ENCODE results near the gene FRAS1.
"Not testable (repeated sequence)": the region's sequence is repeated elsewhere in the genome, so short reads cannot be mapped to it uniquely, and the experiment has no call there.

Gene FRAS1

GRCh38 chr4:78496021-78496643 is 439.0 kb downstream of the FRAS1 start:
- no peak for TF ChIP-seq CTCF (conservative IDR thresholded peaks at IDR 0.05; ENCODE audit: low read depth, low read length)
- no peak overlapping the region for H3K4me3 ChIP-seq (ENCODE audit: low read depth, low read length)
- DNase-seq (ENCODE audit: low read depth), result peak; percentile 53

DNA sequence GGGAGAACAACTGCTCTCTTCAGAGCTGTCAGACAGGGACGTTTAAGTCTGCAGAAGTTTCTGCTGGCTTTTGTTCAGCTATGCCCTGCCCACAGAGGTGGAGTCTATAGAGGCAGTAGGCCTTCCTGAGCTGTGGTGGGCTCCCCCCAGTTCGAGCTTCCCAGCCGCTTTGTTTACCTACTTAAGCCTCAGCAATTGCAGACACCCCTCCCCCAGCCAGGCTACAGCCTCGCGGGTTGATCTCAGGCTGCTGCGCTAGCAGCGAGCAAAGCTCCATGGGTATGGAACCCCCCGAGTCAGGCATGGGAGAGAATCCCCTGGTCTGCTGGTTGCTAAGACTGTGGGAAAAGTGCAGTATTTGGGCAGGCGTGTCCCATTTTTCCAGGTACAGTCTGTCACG is 449.1 kb downstream of the FRAS1 start:
- not testable (repeated sequence) for H3K4me3 ChIP-seq (ENCODE audit: low read depth, low read length); DNase-seq (ENCODE audit: low read depth)

GRCh38 chr4:78509043-78509442 is 451.9 kb downstream of the FRAS1 start:
- no peak overlapping the region for H3K4me3 ChIP-seq (ENCODE audit: low read depth, low read length)
- DNase-seq (ENCODE audit: low read depth), result no peak
- no peak for TF ChIP-seq CTCF (conservative IDR thresholded peaks at IDR 0.05; ENCODE audit: low read depth, low read length)

DNA sequence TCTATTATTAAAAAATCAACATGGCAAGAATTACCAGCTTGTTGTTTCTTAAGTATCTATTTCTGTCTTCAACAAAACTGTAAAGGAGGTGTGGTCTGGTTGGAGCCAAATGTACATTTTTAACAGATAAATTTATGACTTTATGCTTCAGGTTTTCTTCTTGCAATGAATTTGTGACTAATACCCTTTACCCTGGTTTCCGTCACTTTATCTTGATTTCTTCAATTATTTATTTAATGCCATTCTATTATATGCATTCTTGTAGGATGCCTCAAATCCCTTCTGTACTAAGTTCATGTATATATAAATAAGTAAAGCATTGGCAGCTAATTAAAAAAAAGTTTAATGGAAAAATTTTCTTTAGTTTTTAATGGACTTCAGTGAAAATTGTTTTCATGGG is 453.0 kb downstream of the FRAS1 start:
- no peak for TF ChIP-seq CTCF (conservative IDR thresholded peaks at IDR 0.05; ENCODE audit: low read depth, low read length)
- no peak for DNase-seq (ENCODE audit: low read depth)
- H3K4me3 ChIP-seq (ENCODE audit: low read depth, low read length), result no peak overlapping the region

- DNase-seq (ENCODE audit: low read depth), result no peak
- H3K4me3 ChIP-seq (ENCODE audit: low read depth, low read length), result no peak overlapping the region
- no peak for TF ChIP-seq CTCF (conservative IDR thresholded peaks at IDR 0.05; ENCODE audit: low read depth, low read length)
Measured at GRCh38 chr4:78510681-78511080, 453.6 kb downstream of the FRAS1 start.

DNA sequence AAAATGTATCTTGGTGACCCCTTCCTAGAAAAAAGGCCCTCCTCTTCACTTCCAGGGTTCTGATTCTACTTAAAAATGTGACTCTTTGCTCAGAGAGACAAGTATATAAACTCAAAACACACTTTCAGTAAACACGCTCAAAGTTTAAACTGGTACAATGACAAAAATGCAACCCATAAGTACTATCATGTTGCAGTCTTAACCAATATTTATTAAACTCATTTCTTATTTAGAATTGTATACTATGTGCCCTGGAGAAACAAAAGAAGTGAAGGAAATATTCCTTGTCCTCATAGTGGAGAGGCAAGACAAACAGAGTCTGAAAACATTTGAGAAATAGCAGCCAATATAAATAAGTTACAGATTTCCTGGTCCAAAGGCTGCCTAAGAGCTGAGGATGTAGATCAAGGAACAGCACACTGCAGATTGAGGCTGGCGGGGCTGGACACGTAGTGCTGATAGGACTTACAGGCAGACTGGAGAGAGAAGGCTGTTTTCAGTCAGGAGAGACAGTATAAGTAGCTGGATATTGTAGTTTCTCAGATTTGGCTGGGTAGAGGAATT is 455.3 kb downstream of the FRAS1 start:
- DNase-seq (ENCODE audit: low read depth), result peak; percentile 25
- no peak overlapping the region for H3K4me3 ChIP-seq (ENCODE audit: low read depth, low read length)
- no peak for TF ChIP-seq CTCF (conservative IDR thresholded peaks at IDR 0.05; ENCODE audit: low read depth, low read length)

GRCh38 chr4:78513411-78513975 is 456.4 kb downstream of the FRAS1 start:
- H3K4me3 ChIP-seq (ENCODE audit: low read depth, low read length), result no peak overlapping the region
- DNase-seq (ENCODE audit: low read depth), result no peak
- no peak for TF ChIP-seq CTCF (conservative IDR thresholded peaks at IDR 0.05; ENCODE audit: low read depth, low read length)

Data from choroid plexus epithelial cell (primary cell).